HFF-Myc (cell line): Measurements from ENCODE around the gene CDC123.

Source experiments
- DNase-seq: peaks from one replicate; pipeline ENCODE4 v3.0.0-alpha.2; 2011; ENCODE audit warnings: low read depth; ENCODE audit errors: extremely low read depth
- H3K4me3 ChIP-seq: replicated peaks from 2 replicates; pipeline ENCODE4 v1.5.1; 2011; ENCODE audit warnings: low read depth, mild to moderate bottlenecking, control low read depth, low read length
- TF ChIP-seq, protein P1 (sequence below): IDR thresholded peaks from 2 replicates; pipeline ENCODE4 v1.5.1; 2012; ENCODE audit warnings: mild to moderate bottlenecking, low read depth, low read length, control low read depth; ENCODE audit errors: missing control alignments

The CDC123 gene

DNA sequence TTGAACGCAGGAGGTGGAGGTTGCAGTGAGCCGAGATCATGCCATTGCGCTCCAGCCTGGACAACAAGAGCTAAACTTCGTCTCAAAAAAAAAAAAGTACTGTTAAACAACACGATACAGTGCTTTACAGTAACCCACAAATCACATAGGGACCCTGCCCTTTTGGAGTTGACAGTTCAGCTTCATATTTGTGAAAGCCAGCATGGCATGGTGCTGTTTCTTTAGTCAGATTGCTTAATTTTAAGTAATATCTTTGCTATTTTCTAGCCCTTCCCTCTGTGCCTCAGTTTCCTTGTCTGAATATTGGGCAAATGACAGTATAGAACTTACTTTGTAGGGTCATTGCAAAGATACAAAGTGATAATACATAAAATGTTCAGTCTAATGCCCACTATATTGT is 4.9 kb downstream of the CDC123 start:
- TF ChIP-seq, protein P1, sequence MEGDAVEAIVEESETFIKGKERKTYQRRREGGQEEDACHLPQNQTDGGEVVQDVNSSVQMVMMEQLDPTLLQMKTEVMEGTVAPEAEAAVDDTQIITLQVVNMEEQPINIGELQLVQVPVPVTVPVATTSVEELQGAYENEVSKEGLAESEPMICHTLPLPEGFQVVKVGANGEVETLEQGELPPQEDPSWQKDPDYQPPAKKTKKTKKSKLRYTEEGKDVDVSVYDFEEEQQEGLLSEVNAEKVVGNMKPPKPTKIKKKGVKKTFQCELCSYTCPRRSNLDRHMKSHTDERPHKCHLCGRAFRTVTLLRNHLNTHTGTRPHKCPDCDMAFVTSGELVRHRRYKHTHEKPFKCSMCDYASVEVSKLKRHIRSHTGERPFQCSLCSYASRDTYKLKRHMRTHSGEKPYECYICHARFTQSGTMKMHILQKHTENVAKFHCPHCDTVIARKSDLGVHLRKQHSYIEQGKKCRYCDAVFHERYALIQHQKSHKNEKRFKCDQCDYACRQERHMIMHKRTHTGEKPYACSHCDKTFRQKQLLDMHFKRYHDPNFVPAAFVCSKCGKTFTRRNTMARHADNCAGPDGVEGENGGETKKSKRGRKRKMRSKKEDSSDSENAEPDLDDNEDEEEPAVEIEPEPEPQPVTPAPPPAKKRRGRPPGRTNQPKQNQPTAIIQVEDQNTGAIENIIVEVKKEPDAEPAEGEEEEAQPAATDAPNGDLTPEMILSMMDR, result no peak
- no peak overlapping the region for H3K4me3 ChIP-seq
- DNase-seq, result no peak

DNA sequence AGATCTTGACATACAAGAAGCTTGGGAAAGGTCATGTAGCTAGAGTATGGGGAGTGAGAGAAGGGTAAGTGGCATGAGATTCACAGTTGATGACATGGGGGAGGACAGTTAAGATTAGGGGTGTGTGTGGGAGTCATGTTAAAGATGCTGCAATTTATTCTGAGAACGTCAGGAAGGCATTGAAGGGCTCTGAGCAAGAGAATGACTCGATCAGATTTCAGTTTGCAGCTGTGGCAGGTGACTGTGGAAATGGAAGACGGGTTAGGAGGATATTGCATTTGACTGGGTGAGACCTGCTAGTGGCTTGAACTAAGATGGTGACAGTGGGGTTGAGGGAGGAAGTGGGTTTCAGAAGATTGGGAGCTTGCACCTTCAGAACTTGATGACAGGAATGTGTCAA is 5.6 kb downstream of the CDC123 start:
- no peak for DNase-seq
- TF ChIP-seq, protein P1, result no peak
- no peak overlapping the region for H3K4me3 ChIP-seq

DNA sequence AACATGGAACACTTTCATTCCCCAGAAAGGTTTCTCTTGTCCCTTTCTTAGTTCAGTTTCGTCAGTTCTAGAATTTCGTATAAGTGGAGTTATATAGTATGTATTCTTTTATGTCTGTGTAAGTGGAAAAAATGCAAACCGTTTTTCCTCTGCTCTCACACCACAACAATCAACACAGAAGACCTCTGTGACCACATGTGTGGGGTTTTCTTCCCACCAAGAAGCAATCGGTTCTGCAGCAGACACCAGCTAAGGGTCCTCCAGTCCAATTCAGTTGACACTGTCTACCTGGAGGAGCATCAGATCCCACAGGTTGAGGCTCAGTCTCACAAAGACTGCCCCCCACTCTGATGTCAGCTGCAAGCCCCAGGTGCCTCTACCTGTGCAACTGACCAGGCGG is 6.2 kb downstream of the CDC123 start:
- H3K4me3 ChIP-seq, result no peak overlapping the region
- TF ChIP-seq, protein P1, result no peak

DNA sequence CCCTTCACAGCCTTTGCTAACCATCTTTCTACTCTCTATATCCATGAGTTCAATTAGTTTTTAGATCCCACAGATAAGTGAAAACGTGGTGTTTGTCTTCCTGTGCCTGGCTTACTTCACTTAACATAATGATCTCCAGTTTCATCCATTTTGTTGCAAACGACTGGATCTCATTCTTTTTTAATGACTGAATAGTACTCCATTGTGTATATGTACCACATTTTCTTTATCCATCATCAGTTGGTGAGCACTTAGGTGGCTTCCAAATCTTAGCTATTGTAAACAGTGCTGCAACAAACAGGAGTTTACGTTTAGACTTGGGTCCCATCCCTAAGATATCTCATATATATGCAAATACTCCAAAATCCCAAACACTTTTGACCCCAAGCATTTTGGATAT is 9.1 kb downstream of the CDC123 start:
- no peak overlapping the region for H3K4me3 ChIP-seq
- DNase-seq, result no peak
- TF ChIP-seq, protein P1, result no peak

More for the DNA sequence above, 6.2 kb downstream of the CDC123 start:
- no peak for DNase-seq

DNA sequence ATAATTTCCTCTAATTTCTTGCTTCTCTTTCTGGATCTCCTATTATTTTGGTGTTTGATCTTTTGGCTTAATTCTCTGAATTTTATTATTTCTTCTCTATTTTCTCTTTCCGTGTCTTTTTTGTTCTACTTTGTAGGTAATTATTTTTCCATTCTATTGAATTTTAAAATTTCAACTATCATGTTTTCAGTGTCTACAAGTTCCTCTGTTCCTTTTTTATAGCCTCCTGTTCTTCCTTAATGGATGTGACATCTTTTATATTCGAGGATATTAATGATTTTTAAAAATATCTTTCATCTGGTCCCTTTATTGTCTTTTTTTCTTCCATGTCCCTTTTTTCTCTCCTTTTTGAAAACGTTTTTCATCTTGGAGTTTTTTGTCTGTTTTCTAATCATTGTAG is 11.1 kb downstream of the CDC123 start:
- TF ChIP-seq, protein P1, result no peak
- no peak for DNase-seq
- no peak overlapping the region for H3K4me3 ChIP-seq

- TF ChIP-seq, protein P1, result no peak
- no peak for DNase-seq
- H3K4me3 ChIP-seq, result no peak overlapping the region
Observed at GRCh38 chr10:12208460-12208859, 12.5 kb downstream of the CDC123 start.

DNA sequence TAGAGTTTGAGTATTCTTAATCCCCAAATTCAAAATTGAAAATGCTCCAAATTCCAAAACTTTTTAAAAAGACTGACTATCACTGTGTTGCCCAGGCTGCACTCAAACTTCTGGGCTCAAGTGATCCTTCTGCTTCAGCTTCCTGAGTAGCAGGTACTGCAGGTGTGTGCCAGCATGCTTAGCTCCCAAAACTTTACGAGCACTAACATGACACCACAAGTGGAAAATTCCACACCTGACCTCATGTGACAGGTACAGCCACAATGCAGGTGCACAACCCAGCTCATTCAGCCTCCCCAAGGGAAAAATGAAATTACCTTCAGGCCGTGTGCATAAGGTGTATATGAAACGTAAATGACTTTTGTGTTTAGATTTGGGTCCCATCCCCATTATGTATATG is 16.5 kb downstream of the CDC123 start:
- H3K4me3 ChIP-seq, result no peak overlapping the region
- DNase-seq, result no peak
- TF ChIP-seq, protein P1, result no peak
